Nephron (organoid): Measurements from ENCODE around the gene DDX18.

Experiments used
- H3K27ac Mint-ChIP-seq, 3 experiments: 2 replicates each; pipeline ENCODE4 v1.8.0; 2020; ENCODE audit warnings: mixed read lengths in 3 of 3, mild to moderate bottlenecking in 2 of 3, moderate library complexity in 1 of 3
- H3K27me3 Mint-ChIP-seq: 2 replicates; pipeline ENCODE4 v1.8.0; 2021; ENCODE audit warnings: low read depth, mild to moderate bottlenecking, moderate library complexity, mixed read lengths
- H3K36me3 Mint-ChIP-seq: 2 replicates; pipeline ENCODE4 v1.8.0; 2020; ENCODE audit warnings: low read depth, mixed read lengths
- H3K4me1 Mint-ChIP-seq: 2 replicates; pipeline ENCODE4 v1.8.0; 2020; ENCODE audit warnings: mixed read lengths
- H3K4me3 Mint-ChIP-seq, 3 experiments: 2 replicates each; pipeline ENCODE4 v1.8.0; 2020; ENCODE audit warnings: mild to moderate bottlenecking in 3 of 3, mixed read lengths in 3 of 3, moderate library complexity in 2 of 3
- H3K9me3 Mint-ChIP-seq: 2 replicates; pipeline ENCODE4 v1.8.0; 2020; ENCODE audit warnings: mixed read lengths
- CTCF ChIP-seq, 3 experiments: fragments of 200-600 bp; sonication (generic); IDR thresholded peaks; one replicate each; pipeline ENCODE4 v1.5.0; 2021; ENCODE audit warnings: antibody characterized with exemption in 3 of 3; ENCODE audit not compliant: unreplicated experiment in 3 of 3

DDX18 gene

GRCh38 chr2:117828870-117829269 is 14.4 kb downstream of the DDX18 start:
- no peaks in the 10 kb centered on the region for H3K9me3 Mint-ChIP-seq
- H3K27me3 Mint-ChIP-seq, result no peaks in the 10 kb centered on the region
- H3K4me3 Mint-ChIP-seq, result no peak overlapping the region
- H3K27ac Mint-ChIP-seq, result no peak overlapping the region
- H3K36me3 Mint-ChIP-seq, result peaks cover 71% of the 10 kb centered on the region
- H3K4me1 Mint-ChIP-seq, result no peaks in the 10 kb centered on the region
- no peak for TF ChIP-seq CTCF (IDR thresholded peaks at IDR 0.05; ENCODE audit: unreplicated experiment in 3 of 3)

- H3K9me3 Mint-ChIP-seq, result no peaks in the 10 kb centered on the region
- no peak overlapping the region for H3K27ac Mint-ChIP-seq
- no peak for TF ChIP-seq CTCF (IDR thresholded peaks at IDR 0.05; ENCODE audit: unreplicated experiment in 3 of 3)
- peaks cover 48% of the 10 kb centered on the region for H3K36me3 Mint-ChIP-seq
- no peaks in the 10 kb centered on the region for H3K27me3 Mint-ChIP-seq
- H3K4me3 Mint-ChIP-seq, result no peak overlapping the region
- no peaks in the 10 kb centered on the region for H3K4me1 Mint-ChIP-seq
Measured at GRCh38 chr2:117832332-117832731, 17.8 kb downstream of the DDX18 start.

- H3K4me3 Mint-ChIP-seq, result no peak overlapping the region
- H3K27ac Mint-ChIP-seq, result no peak overlapping the region
- no peaks in the 10 kb centered on the region for H3K4me1 Mint-ChIP-seq
- no peak for TF ChIP-seq CTCF (IDR thresholded peaks at IDR 0.05; ENCODE audit: unreplicated experiment in 3 of 3)
- H3K27me3 Mint-ChIP-seq, result no peaks in the 10 kb centered on the region
- no peaks in the 10 kb centered on the region for H3K9me3 Mint-ChIP-seq
- H3K36me3 Mint-ChIP-seq, result peaks cover 41% of the 10 kb centered on the region
Measured at GRCh38 chr2:117832905-117833613, 18.6 kb downstream of the DDX18 start.

- no peaks in the 10 kb centered on the region for H3K27me3 Mint-ChIP-seq
- no peaks in the 10 kb centered on the region for H3K4me1 Mint-ChIP-seq
- no peaks in the 10 kb centered on the region for H3K9me3 Mint-ChIP-seq
- no peak for TF ChIP-seq CTCF (IDR thresholded peaks at IDR 0.05; ENCODE audit: unreplicated experiment in 3 of 3)
- H3K36me3 Mint-ChIP-seq, result peaks cover 32% of the 10 kb centered on the region
- no peak overlapping the region for H3K27ac Mint-ChIP-seq
- H3K4me3 Mint-ChIP-seq, result no peak overlapping the region
Measured at GRCh38 chr2:117833911-117834310, 19.4 kb downstream of the DDX18 start.

- H3K4me3 Mint-ChIP-seq, result no peak overlapping the region
- no peak for TF ChIP-seq CTCF (IDR thresholded peaks at IDR 0.05; ENCODE audit: unreplicated experiment in 3 of 3)
- H3K27ac Mint-ChIP-seq, result no peak overlapping the region
- H3K4me1 Mint-ChIP-seq, result no peaks in the 10 kb centered on the region
- no peaks in the 10 kb centered on the region for H3K27me3 Mint-ChIP-seq
- H3K9me3 Mint-ChIP-seq, result no peaks in the 10 kb centered on the region
- peaks cover 23% of the 10 kb centered on the region for H3K36me3 Mint-ChIP-seq
Measured at GRCh38 chr2:117834992-117835391, 20.5 kb downstream of the DDX18 start.
